Keratinocyte (primary cell): ENCODE measurements around the gene SMG6. TPM values are rescaled to one million over a fixed set of nuclear protein-coding genes. Genes with fewer than 3 reads are reported as not detected.

Experiments used
- DNase-seq: peaks from one replicate; pipeline ENCODE4 v3.0.0-alpha.2; 2011; ENCODE audit warnings: low read depth, missing footprints, low spot score
- FAIRE-seq: peaks from 2 replicates; lab custom pipeline; 2011; peaks lifted over from hg19 to GRCh38; lab: Jason Lieb, UNC
- H2AFZ ChIP-seq: 2 replicates; pipeline ENCODE4 v1.6.0; 2012; ENCODE audit warnings: low read length, control low read depth, inconsistent platforms; ENCODE audit not compliant: control insufficient read depth
- H3K27ac ChIP-seq: 2 replicates; pipeline ENCODE4 v1.5.1; 2011; ENCODE audit warnings: low read length; ENCODE audit not compliant: control insufficient read depth, insufficient read depth
- H3K27me3 ChIP-seq: 3 replicates; pipeline ENCODE4 v1.6.0; 2011; ENCODE audit warnings: low read length; ENCODE audit not compliant: control insufficient read depth, insufficient read depth; ENCODE audit errors: extremely low read depth
- H3K36me3 ChIP-seq, 2 experiments: 2 replicates in 1 of 2; 3 replicates in 1 of 2; pipeline ENCODE4 v1.5.1; 2011; ENCODE audit warnings: low read length in 2 of 2, mild to moderate bottlenecking in 1 of 2; ENCODE audit not compliant: control insufficient read depth in 2 of 2, insufficient read depth in 2 of 2; ENCODE audit errors: extremely low read depth in 1 of 2
- H3K4me1 ChIP-seq: 3 replicates; pipeline ENCODE4 v1.5.1; 2011; ENCODE audit warnings: low read length; ENCODE audit not compliant: control insufficient read depth, insufficient read depth; ENCODE audit errors: extremely low read depth
- H3K4me2 ChIP-seq: 3 replicates; pipeline ENCODE4 v1.6.0; 2011; ENCODE audit warnings: low read depth, low read length; ENCODE audit not compliant: control insufficient read depth, insufficient read depth; ENCODE audit errors: extremely low read depth
- H3K4me3 ChIP-seq, 3 experiments: fragments of 200-600 bp in 1 of 3; sonication (generic) in 1 of 3; 2 replicates in 2 of 3; 3 replicates in 1 of 3; pipeline ENCODE4 v1.5.1; 2011 to 2016; ENCODE audit warnings: low read length in 3 of 3, mild to moderate bottlenecking in 3 of 3, control low read depth in 2 of 3, inconsistent platforms in 1 of 3, low read depth in 1 of 3, mixed read lengths in 1 of 3, mixed run types in 1 of 3, moderate library complexity in 1 of 3; ENCODE audit not compliant: control insufficient read depth in 2 of 3, insufficient read depth in 2 of 3; ENCODE audit errors: extremely low read depth in 1 of 3
- H3K79me2 ChIP-seq: 2 replicates; pipeline ENCODE4 v1.6.0; 2012; ENCODE audit warnings: low read length; ENCODE audit not compliant: control insufficient read depth, insufficient read depth
- H3K9ac ChIP-seq: 3 replicates; pipeline ENCODE4 v1.6.0; 2011; ENCODE audit warnings: low read length; ENCODE audit not compliant: control insufficient read depth, insufficient read depth; ENCODE audit errors: extremely low read depth
- H3K9me1 ChIP-seq: 3 replicates; pipeline ENCODE4 v1.6.0; 2011; ENCODE audit warnings: low read length; ENCODE audit not compliant: control insufficient read depth, insufficient read depth; ENCODE audit errors: extremely low read depth
- H3K9me3 ChIP-seq: 2 replicates; pipeline ENCODE4 v1.5.1; 2012; ENCODE audit warnings: low read depth, low read length; ENCODE audit not compliant: control insufficient read depth
- H4K20me1 ChIP-seq: 3 replicates; pipeline ENCODE4 v1.6.0; 2011; ENCODE audit warnings: low read length; ENCODE audit not compliant: control insufficient read depth, insufficient read depth; ENCODE audit errors: extremely low read depth
- EZH2 ChIP-seq: IDR thresholded peaks from one replicate; pipeline ENCODE4 v1.6.1; 2012; ENCODE audit warnings: inconsistent platforms, mild to moderate bottlenecking, low read length, moderate library complexity
- dilution Hi-C: fragments of 300-500 bp; cut with MboI; formaldehyde crosslinking; loops from one replicate; pipeline ENCODE4 v1.7.0; 2020; ENCODE audit warnings: low sequenced_read_pairs; ENCODE audit not compliant: extremely low pct_ligation_motif_present
- polyA plus RNA-seq, 5 experiments: library from polyadenylated mRNA; depleted of rRNA in 3 of 5; stranded (reverse) in 3 of 5; stranded (forward) in 1 of 5; unstranded in 1 of 5; fragments of >200 nt; gene quantifications; 1 replicate in 1 of 5; 2 replicates in 3 of 5; 3 replicates in 1 of 5; pipeline versions ENCODE4 v1.2.1 to v1.2.3, GENCODE V29; 2011 to 2012; ENCODE audit warnings: missing spikeins in 2 of 5, low read depth in 1 of 5, low replicate concordance in 1 of 5
- TF ChIP-seq, protein P1 (sequence below), 3 experiments: IDR thresholded peaks in 1 of 3; conservative IDR thresholded peaks in 1 of 3; optimal IDR thresholded peaks in 1 of 3; 2 replicates in 2 of 3; 3 replicates in 1 of 3; pipeline versions ENCODE3 to v1.5.1; 2011; ENCODE audit warnings: low read length in 3 of 3, mild to moderate bottlenecking in 3 of 3, moderate library complexity in 2 of 3, control low read depth in 1 of 3, inconsistent platforms in 1 of 3; ENCODE audit not compliant: insufficient read depth in 2 of 3; ENCODE audit errors: extremely low read depth in 1 of 3

Gene SMG6
- polyA plus RNA-seq, 1 donor (not counting 4 experiments of a cell fraction or from before 2014, with no cell fraction given): 3.6 TPM

DNA sequence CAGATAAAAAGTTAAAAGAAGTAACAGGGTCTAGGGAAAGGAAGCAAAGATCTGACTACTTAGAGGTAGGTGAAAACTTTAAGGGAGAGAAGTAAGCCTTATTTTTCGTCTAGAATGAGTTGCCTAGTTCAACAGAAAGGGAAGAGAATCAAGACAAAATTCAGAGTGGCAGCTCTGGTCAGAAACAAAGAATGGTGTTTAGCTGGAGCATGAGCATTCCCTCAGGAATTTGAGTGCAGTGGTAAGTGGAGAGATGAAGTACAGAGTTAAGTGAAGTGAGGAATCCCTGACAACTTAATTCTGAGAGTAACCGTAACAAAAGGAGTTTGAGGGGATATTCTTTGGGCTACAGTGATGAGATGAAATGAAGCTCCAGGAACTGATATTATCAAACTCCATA lies 11.5 kb downstream of the SMG6 start:
- Histone ChIP-seq H3K36me3 (peaks cover 26 to 35% of the 10 kb centered on the region in 2 experiments), H3K27ac (no peak overlapping the region), H3K27me3 (no peaks in the 10 kb centered on the region), H2AFZ (no peak overlapping the region), H3K4me3 (no peak overlapping the region), H4K20me1 (no peaks in the 10 kb centered on the region), H3K4me1 (peaks cover 6% of the 10 kb centered on the region), H3K79me2 (peaks cover 15% of the 10 kb centered on the region), H3K4me2 (no peak overlapping the region), H3K9me1 (peaks cover 3% of the 10 kb centered on the region), H3K9me3 (no peaks in the 10 kb centered on the region), H3K9ac (no peak overlapping the region)
- DNase-seq: no peak
- TF ChIP-seq, protein P1, sequence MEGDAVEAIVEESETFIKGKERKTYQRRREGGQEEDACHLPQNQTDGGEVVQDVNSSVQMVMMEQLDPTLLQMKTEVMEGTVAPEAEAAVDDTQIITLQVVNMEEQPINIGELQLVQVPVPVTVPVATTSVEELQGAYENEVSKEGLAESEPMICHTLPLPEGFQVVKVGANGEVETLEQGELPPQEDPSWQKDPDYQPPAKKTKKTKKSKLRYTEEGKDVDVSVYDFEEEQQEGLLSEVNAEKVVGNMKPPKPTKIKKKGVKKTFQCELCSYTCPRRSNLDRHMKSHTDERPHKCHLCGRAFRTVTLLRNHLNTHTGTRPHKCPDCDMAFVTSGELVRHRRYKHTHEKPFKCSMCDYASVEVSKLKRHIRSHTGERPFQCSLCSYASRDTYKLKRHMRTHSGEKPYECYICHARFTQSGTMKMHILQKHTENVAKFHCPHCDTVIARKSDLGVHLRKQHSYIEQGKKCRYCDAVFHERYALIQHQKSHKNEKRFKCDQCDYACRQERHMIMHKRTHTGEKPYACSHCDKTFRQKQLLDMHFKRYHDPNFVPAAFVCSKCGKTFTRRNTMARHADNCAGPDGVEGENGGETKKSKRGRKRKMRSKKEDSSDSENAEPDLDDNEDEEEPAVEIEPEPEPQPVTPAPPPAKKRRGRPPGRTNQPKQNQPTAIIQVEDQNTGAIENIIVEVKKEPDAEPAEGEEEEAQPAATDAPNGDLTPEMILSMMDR (optimal IDR thresholded peaks at IDR 0.05 in 1 of 3, IDR thresholded peaks at IDR 0.05 in 1 of 3, conservative IDR thresholded peaks at IDR 0.05 in 1 of 3; ENCODE audit: extremely low read depth in 1 of 3, insufficient read depth in 2 of 3, low read length in 3 of 3): no peak
- TF ChIP-seq EZH2: no peak
- dilution Hi-C loops: no loop called here
- no peak for FAIRE-seq

DNA sequence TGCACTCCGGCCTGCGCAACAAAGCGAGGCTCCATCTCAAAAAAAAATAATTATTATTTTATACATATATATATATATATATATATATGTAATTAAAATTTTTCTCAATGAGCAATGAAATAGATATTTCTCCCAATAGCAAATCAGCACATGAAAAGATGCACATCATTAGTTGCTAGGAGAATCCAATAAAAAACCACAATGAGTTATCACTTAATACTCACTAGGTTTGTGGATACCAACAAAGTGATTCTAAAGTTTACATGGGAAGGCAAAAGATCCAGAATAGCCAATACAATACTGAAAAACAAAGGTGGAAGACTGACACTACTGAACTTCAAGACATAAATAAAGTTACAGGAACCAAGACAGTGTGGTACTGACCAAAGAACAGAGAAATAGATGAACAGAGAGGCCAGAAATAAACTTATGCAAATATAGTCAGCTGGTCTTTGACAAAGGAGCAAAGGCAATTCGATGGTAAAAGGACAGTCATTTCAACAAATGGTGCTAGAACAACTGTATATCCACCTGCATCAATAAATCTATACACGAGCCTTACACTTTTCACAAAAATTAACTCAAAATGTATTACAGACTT lies 13.6 kb downstream of the SMG6 start:
- DNase-seq: no peak
- H3K9me3 ChIP-seq: no peaks in the 10 kb centered on the region

More for the DNA sequence above, 13.6 kb downstream of the SMG6 start:
- Histone ChIP-seq H3K9ac (no peak overlapping the region), H3K4me3 (no peak overlapping the region), H4K20me1 (no peaks in the 10 kb centered on the region), H3K4me2 (no peak overlapping the region), H3K27me3 (no peaks in the 10 kb centered on the region), H3K27ac (no peak overlapping the region), H2AFZ (no peak overlapping the region), H3K4me1 (no peaks in the 10 kb centered on the region), H3K36me3 (peaks cover 16 to 25% of the 10 kb centered on the region in 2 experiments), H3K79me2 (peaks cover 8% of the 10 kb centered on the region), H3K9me1 (no peaks in the 10 kb centered on the region)
- TF ChIP-seq, protein P1 (optimal IDR thresholded peaks at IDR 0.05 in 1 of 3, IDR thresholded peaks at IDR 0.05 in 1 of 3, conservative IDR thresholded peaks at IDR 0.05 in 1 of 3; ENCODE audit: extremely low read depth in 1 of 3, insufficient read depth in 2 of 3, low read length in 3 of 3): no peak
- no peak for TF ChIP-seq EZH2
- dilution Hi-C loops: no loop called here
- FAIRE-seq: no peak
